ENCODE measurements around the gene MICALL1. TPM values are rescaled to one million over a fixed set of nuclear protein-coding genes. Genes with fewer than 3 reads are reported as not detected.

MICALL1 gene
- total and polyA plus RNA-seq, 2 of the 13 experiments (the other 11 are each of a cell fraction or from before 2014, with no cell fraction given) = 7.6 to 10.6 TPM

- FAIRE-seq = peak; percentile 78
- peak overlapping the region; percentile 63 for H3K4me2 ChIP-seq (ENCODE audit: low read depth, low read length)
- ChIA-PET CTCF (ENCODE audit: low intra/inter-chr PET ratio, low total read pairs) (no interaction called here), POLR2A (interaction anchor here (1.0 to 1.6 kb wide), 3 partner anchors 11 to 137 kb away, joined by 3 to 4 read pairs (median 3); partner anchors contain the start of genes ANKRD54, C22orf23 and POLR2F)
- H3K36me3 ChIP-seq (replicated peaks in 1 of 2; ENCODE audit: control insufficient read depth in 1 of 2, insufficient read depth in 2 of 2, low read length in 2 of 2) = no peaks in the 10 kb centered on the region
- H3K4me1 ChIP-seq (ENCODE audit: insufficient read depth, low read length) = peaks cover 39% of the 10 kb centered on the region
- no TSS peak for BruUV-seq (replicated peaks)
- H2AFZ ChIP-seq (ENCODE audit: low read length) = no peak overlapping the region
- H3K4me3 ChIP-seq (replicated peaks in 1 of 3; ENCODE audit: insufficient read depth in 1 of 3, low read depth in 2 of 3, low read length in 3 of 3) = peak overlapping the region in 1 of 3 experiments; percentile 17; a peak in 1 of 6 replicates
- intact Hi-C loops (cut with micrococcal nuclease; ENCODE audit: unreplicated experiment) (no loop called here), in situ Hi-C loops (cut with HindIII; ENCODE audit: extremely low pct_ligation_motif_present, low pct_unique_long_range_greater_than_20kb) (no loop called here)
- peak; percentile 53 for DNase-seq (ENCODE audit: low spot score)
- peak; percentile 83 for ATAC-seq
- H3K79me2 ChIP-seq (ENCODE audit: insufficient read depth, low read length) = no peaks in the 10 kb centered on the region
- no peaks in the 10 kb centered on the region for H4K20me1 ChIP-seq (ENCODE audit: insufficient read depth, low read length)
- peak overlapping the region; percentile 34 for H3K27ac ChIP-seq (ENCODE audit: extremely low read length, insufficient read depth, low read length)
- WGBS (ENCODE audit: low lambda C conversion rate) = 17% methylated on average over 3 of the region's 6 CpGs
- no peaks in the 10 kb centered on the region for H3K9me3 ChIP-seq (ENCODE audit: low read length)
- no peak overlapping the region for H3K9ac ChIP-seq (ENCODE audit: insufficient read depth, low read depth, low read length)
- no peaks in the 10 kb centered on the region for H3K27me3 ChIP-seq (ENCODE audit: control insufficient read depth in 1 of 2, insufficient read depth in 2 of 2, low read length in 2 of 2)
- TF ChIP-seq YEATS2 (CRISPR knock-in tag; IDR thresholded peaks at IDR 0.05; ENCODE audit: borderline replicate concordance) (no peak), ARID2 (CRISPR knock-in tag; IDR thresholded peaks at IDR 0.05; ENCODE audit: borderline replicate concordance) (no peak), PTBP1 (IDR thresholded peaks at IDR 0.05; ENCODE audit: low read depth, low read length, poor library complexity, severe bottlenecking) (no peak), ZNF205 (CRISPR knock-in tag; IDR thresholded peaks at IDR 0.05) (no peak), PCBP2 (optimal IDR thresholded peaks at IDR 0.05; ENCODE audit: low read depth, low read length, poor library complexity, severe bottlenecking) (no peak), ATAD3A (CRISPR knock-in tag; IDR thresholded peaks at IDR 0.05) (no peak), POLR2A (IDR thresholded peaks at IDR 0.05; ENCODE audit: insufficient read depth in 1 of 2, low read depth in 2 of 2, low read length in 2 of 2) (no peak), ZNF629 (CRISPR knock-in tag; conservative IDR thresholded peaks at IDR 0.05) (no peak), ZMYM2 (CRISPR knock-in tag; IDR thresholded peaks at IDR 0.05) (no peak), KDM6A (CRISPR knock-in tag; IDR thresholded peaks at IDR 0.05; ENCODE audit: low read depth) (no peak), NR1H2 (CRISPR knock-in tag; IDR thresholded peaks at IDR 0.05; ENCODE audit: borderline replicate concordance, low read depth) (no peak), CENPX (CRISPR knock-in tag; IDR thresholded peaks at IDR 0.05) (no peak), NCOA1 (CRISPR knock-in tag; IDR thresholded peaks at IDR 0.05) (no peak), BORCS8-MEF2B (CRISPR knock-in tag; IDR thresholded peaks at IDR 0.05) (no peak), KDM2A (CRISPR knock-in tag; IDR thresholded peaks at IDR 0.05; ENCODE audit: borderline replicate concordance, low read depth) (no peak), ZNF687 (CRISPR knock-in tag; IDR thresholded peaks at IDR 0.05) (peak; percentile 74), RFXANK (CRISPR knock-in tag; IDR thresholded peaks at IDR 0.05) (no peak)
- TF ChIP-seq, protein P1, sequence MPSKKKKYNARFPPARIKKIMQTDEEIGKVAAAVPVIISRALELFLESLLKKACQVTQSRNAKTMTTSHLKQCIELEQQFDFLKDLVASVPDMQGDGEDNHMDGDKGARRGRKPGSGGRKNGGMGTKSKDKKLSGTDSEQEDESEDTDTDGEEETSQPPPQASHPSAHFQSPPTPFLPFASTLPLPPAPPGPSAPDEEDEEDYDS (CRISPR knock-in tag; IDR thresholded peaks at IDR 0.05) = peak; percentile 38; the same call in 1 of the 2 replicates
- TF ChIP-seq, protein P2, sequence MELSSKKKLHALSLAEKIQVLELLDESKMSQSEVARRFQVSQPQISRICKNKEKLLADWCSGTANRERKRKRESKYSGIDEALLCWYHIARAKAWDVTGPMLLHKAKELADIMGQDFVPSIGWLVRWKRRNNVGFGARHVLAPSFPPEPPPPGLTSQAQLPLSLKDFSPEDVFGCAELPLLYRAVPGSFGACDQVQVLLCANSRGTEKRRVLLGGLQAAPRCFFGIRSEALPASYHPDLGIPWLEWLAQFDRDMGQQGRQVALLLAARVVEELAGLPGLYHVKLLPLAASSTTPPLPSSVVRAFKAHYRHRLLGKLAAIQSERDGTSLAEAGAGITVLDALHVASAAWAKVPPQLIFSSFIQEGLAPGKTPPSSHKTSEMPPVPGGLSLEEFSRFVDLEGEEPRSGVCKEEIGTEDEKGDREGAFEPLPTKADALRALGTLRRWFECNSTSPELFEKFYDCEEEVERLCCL (CRISPR knock-in tag; IDR thresholded peaks at IDR 0.05; ENCODE audit: borderline replicate concordance) = no peak
- TF ChIP-seq, protein P3, sequence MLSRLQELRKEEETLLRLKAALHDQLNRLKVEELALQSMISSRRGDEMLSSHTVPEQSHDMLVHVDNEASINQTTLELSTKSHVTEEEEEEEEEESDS (CRISPR knock-in tag; IDR thresholded peaks at IDR 0.05; ENCODE audit: borderline replicate concordance) = no peak
Measured at GRCh38 chr22:37981282-37982011, 75.3 kb downstream of the MICALL1 start.
